PC-3 (cell line): ENCODE results near the gene ERBB4. TPM values are rescaled to one million over a fixed set of nuclear protein-coding genes. Genes with fewer than 3 reads are reported as not detected.
"Not testable (repeated sequence)": the region's sequence is repeated elsewhere in the genome, so short reads cannot be mapped to it uniquely, and the experiment has no call there.

ENCODE experiments used
- ATAC-seq: fragments of 200-7000 bp; cut with Tn5 transposase; 2 replicates; pipeline ENCODE4 v1.9.1; 2020; ENCODE audit warnings: mild to moderate bottlenecking, moderate library complexity
- BruUV-seq: library from RNA; stranded (reverse); fragments of 400-500 nt; replicated peaks from 2 replicates; lab custom pipeline; 2021; lab: Mats Ljungman, UMichigan
- CTCF ChIA-PET: fragments of 300-600 bp; sonication (Branson Sonifier 250); formaldehyde crosslinking; loops from one replicate; lab custom pipeline; 2022; ENCODE audit warnings: antibody characterized with exemption; lab: Charles Lee
- POLR2A ChIA-PET: fragments of 300-600 bp; sonication (Branson Sonifier 250); formaldehyde crosslinking; loops from one replicate; lab custom pipeline; 2022; ENCODE audit warnings: antibody characterized with exemption; ENCODE audit not compliant: unreplicated experiment; lab: Charles Lee
- DNase-seq: peaks from one replicate; pipeline ENCODE4 v3.0.0-alpha.2; 2015
- H2AFZ ChIP-seq: fragments of 300-600 bp; sonication (generic); 2 replicates; pipeline ENCODE4 v1.6.0; 2016; ENCODE audit warnings: antibody characterized with exemption, low read length
- H3F3A ChIP-seq: fragments of 300-600 bp; sonication (generic); one replicate; pipeline ENCODE4 v1.6.0; 2017; ENCODE audit warnings: antibody characterized with exemption, low read length, control low read depth, mild to moderate bottlenecking; ENCODE audit not compliant: unreplicated experiment
- H3K27ac ChIP-seq: fragments of 300-600 bp; sonication (generic); 2 replicates; pipeline ENCODE4 v1.5.1; 2016; ENCODE audit warnings: mild to moderate bottlenecking, low read length
- H3K27me3 ChIP-seq: fragments of 300-600 bp; sonication (generic); 2 replicates; pipeline ENCODE4 v1.6.1; 2016; ENCODE audit warnings: low read length, mixed read lengths
- H3K36me3 ChIP-seq: fragments of 300-600 bp; sonication (generic); 2 replicates; pipeline ENCODE4 v1.6.1; 2016; ENCODE audit warnings: low read depth, mixed run types, low read length, mixed read lengths
- H3K4me1 ChIP-seq: fragments of 300-600 bp; sonication (generic); 2 replicates; pipeline ENCODE4 v1.5.1; 2016; ENCODE audit warnings: low read length; ENCODE audit not compliant: insufficient read depth
- H3K4me2 ChIP-seq: fragments of 300-600 bp; sonication (generic); 2 replicates; pipeline ENCODE4 v1.6.0; 2016; ENCODE audit warnings: low read length
- H3K4me3 ChIP-seq: fragments of 300-600 bp; sonication (generic); 2 replicates; pipeline ENCODE4 v1.5.1; 2016; ENCODE audit warnings: mild to moderate bottlenecking, low read length, mixed read lengths
- H3K79me2 ChIP-seq: fragments of 300-600 bp; sonication (generic); 2 replicates; pipeline ENCODE4 v1.6.1; 2017; ENCODE audit warnings: low read length, mixed read lengths
- H3K9ac ChIP-seq: fragments of 300-600 bp; sonication (generic); 2 replicates; pipeline ENCODE4 v1.6.0; 2016; ENCODE audit warnings: mild to moderate bottlenecking, low read length
- H3K9me2 ChIP-seq: fragments of 300-600 bp; sonication (generic); replicated peaks from 2 replicates; pipeline ENCODE4 v1.6.1; 2016; ENCODE audit warnings: mixed run types, low read length, mixed read lengths
- H3K9me3 ChIP-seq: fragments of 300-600 bp; sonication (generic); 2 replicates; pipeline ENCODE4 v1.6.1; 2016; ENCODE audit warnings: low read length, mixed read lengths
- H4K20me1 ChIP-seq: fragments of 300-600 bp; sonication (generic); 2 replicates; pipeline ENCODE4 v1.6.1; 2016; ENCODE audit warnings: low read length, mixed read lengths
- EZH2 ChIP-seq: fragments of 300-600 bp; sonication (generic); IDR thresholded peaks from one replicate; pipeline ENCODE4 v1.6.1; 2017; ENCODE audit warnings: antibody characterized with exemption, mild to moderate bottlenecking, low read length; ENCODE audit not compliant: unreplicated experiment
- EZH2phosphoT487 ChIP-seq: fragments of 300-600 bp; sonication (generic); IDR thresholded peaks from 2 replicates; pipeline ENCODE4 v1.6.1; 2018; ENCODE audit warnings: mild to moderate bottlenecking, antibody characterized with exemption, low read length, borderline replicate concordance
- intact Hi-C: fragments of 100-400 bp; cut with micrococcal nuclease; formaldehyde crosslinking; loops from 2 replicates; pipeline ENCODE4 v1.9.0; 2023
- total RNA-seq: library from RNA; depleted of rRNA; stranded (reverse); fragments of >200 nt; gene quantifications from 2 replicates; pipeline ENCODE4 v1.2.3, GENCODE V29; 2014
- TF ChIP-seq, protein P1 (sequence below): fragments of 300-600 bp; sonication (generic); conservative IDR thresholded peaks from 2 replicates; pipeline ENCODE4 v1.5.1; 2017; ENCODE audit warnings: antibody characterized with exemption, low read depth, mild to moderate bottlenecking, low read length

The ERBB4 gene
- total RNA-seq, 1 experiment from 2014 or later: under 0.01 TPM

DNA sequence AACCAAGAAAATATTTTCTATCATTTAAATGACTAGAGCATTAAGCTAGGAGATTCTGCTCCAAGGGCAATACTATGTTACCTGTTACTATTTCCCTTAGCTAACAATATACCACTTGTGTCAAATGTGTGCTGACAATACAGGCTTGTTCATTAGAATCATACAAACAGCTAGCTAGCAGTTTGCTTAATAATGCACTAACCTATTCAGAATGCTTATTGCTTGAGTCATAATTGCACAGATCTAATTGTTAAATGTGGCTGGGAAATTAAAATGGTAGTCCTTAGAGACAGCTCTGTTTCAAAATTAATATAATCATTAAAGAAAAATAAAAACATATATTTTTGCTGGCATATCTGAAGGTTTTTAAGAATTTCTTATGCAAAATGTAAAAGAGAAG is 344.2 kb downstream of the ERBB4 start:
- Histone ChIP-seq H3K36me3 (no peaks in the 10 kb centered on the region), H3K9me2 (no peaks in the 10 kb centered on the region), H3K27me3 (no peaks in the 10 kb centered on the region), H3K79me2 (no peaks in the 10 kb centered on the region), H3K9ac (no peak overlapping the region), H3K4me1 (no peaks in the 10 kb centered on the region), H3K27ac (no peak overlapping the region), H3K9me3 (no peaks in the 10 kb centered on the region), H3F3A (no peaks in the 10 kb centered on the region), H2AFZ (no peak overlapping the region), H4K20me1 (no peaks in the 10 kb centered on the region), H3K4me2 (no peak overlapping the region), H3K4me3 (no peak overlapping the region)
- DNase-seq (no peak), ATAC-seq (peak; percentile 27; the same call in 1 of the 2 replicates)
- ChIA-PET CTCF (interaction anchor here (1.1 kb wide), 1 partner anchor 17 kb away, joined by 3 read pairs; no protein-coding TSS in a partner anchor), POLR2A (no interaction called here)
- TF ChIP-seq EZH2 (no peak), EZH2phosphoT487 (no peak)
- TF ChIP-seq, protein P1, sequence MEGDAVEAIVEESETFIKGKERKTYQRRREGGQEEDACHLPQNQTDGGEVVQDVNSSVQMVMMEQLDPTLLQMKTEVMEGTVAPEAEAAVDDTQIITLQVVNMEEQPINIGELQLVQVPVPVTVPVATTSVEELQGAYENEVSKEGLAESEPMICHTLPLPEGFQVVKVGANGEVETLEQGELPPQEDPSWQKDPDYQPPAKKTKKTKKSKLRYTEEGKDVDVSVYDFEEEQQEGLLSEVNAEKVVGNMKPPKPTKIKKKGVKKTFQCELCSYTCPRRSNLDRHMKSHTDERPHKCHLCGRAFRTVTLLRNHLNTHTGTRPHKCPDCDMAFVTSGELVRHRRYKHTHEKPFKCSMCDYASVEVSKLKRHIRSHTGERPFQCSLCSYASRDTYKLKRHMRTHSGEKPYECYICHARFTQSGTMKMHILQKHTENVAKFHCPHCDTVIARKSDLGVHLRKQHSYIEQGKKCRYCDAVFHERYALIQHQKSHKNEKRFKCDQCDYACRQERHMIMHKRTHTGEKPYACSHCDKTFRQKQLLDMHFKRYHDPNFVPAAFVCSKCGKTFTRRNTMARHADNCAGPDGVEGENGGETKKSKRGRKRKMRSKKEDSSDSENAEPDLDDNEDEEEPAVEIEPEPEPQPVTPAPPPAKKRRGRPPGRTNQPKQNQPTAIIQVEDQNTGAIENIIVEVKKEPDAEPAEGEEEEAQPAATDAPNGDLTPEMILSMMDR: no peak
- no TSS peak for BruUV-seq
- intact Hi-C loops: no loop called here

GRCh38 chr2:212193803-212194202 is 344.8 kb downstream of the ERBB4 start:
- no TSS peak for BruUV-seq
- no peaks in the 10 kb centered on the region for H3K4me1 ChIP-seq
- no peaks in the 10 kb centered on the region for H4K20me1 ChIP-seq
- DNase-seq (no peak), ATAC-seq (no peak)
- POLR2A ChIA-PET: no interaction called here
- no peaks in the 10 kb centered on the region for H3K9me3 ChIP-seq
- CTCF ChIA-PET: interaction anchor here (1.1 kb wide), 1 partner anchor 16 kb away, joined by 3 read pairs; no protein-coding TSS in a partner anchor
- no peaks in the 10 kb centered on the region for H3K79me2 ChIP-seq
- H3K27ac ChIP-seq: no peak overlapping the region
- no peak overlapping the region for H3K9ac ChIP-seq
- H2AFZ ChIP-seq: no peak overlapping the region
- H3K9me2 ChIP-seq: no peaks in the 10 kb centered on the region
- intact Hi-C loops: no loop called here
- H3K4me2 ChIP-seq: no peak overlapping the region
- H3K27me3 ChIP-seq: no peaks in the 10 kb centered on the region
- no peak overlapping the region for H3K4me3 ChIP-seq
- no peaks in the 10 kb centered on the region for H3F3A ChIP-seq
- TF ChIP-seq EZH2 (no peak), EZH2phosphoT487 (no peak)
- TF ChIP-seq, protein P1: no peak
- no peaks in the 10 kb centered on the region for H3K36me3 ChIP-seq

GRCh38 chr2:212193056-212193455 is 345.5 kb downstream of the ERBB4 start:
- Histone ChIP-seq H3K4me3 (no peak overlapping the region), H3K27ac (no peak overlapping the region), H3K9me2 (no peaks in the 10 kb centered on the region), H3F3A (no peaks in the 10 kb centered on the region), H2AFZ (no peak overlapping the region), H3K27me3 (no peaks in the 10 kb centered on the region), H3K4me2 (no peak overlapping the region), H3K9ac (no peak overlapping the region), H4K20me1 (no peaks in the 10 kb centered on the region), H3K79me2 (no peaks in the 10 kb centered on the region), H3K4me1 (no peaks in the 10 kb centered on the region), H3K9me3 (no peaks in the 10 kb centered on the region), H3K36me3 (no peaks in the 10 kb centered on the region)
- ATAC-seq (no peak), DNase-seq (no peak)
- TF ChIP-seq, protein P1: no peak
- TF ChIP-seq EZH2phosphoT487 (no peak), EZH2 (no peak)
- POLR2A ChIA-PET: no interaction called here
- intact Hi-C loops: no loop called here
- CTCF ChIA-PET: no interaction called here
- no TSS peak for BruUV-seq

DNA sequence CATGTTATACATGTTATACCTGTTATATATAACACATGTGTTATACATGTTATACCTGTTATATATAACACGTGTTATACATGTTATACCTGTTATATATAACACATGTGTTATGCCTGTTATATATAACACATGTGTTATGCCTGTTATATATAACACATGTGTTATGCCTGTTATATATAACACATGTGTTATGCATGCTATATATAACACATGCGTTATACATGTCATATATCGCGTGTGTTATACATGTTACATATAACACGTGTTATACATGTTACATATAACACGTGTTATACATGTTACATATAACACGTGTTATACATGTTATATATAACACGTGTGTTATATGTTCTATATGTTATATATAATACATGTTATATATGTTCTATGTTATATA is 347.2 kb downstream of the ERBB4 start:
- H3K9ac ChIP-seq, CTCF ChIA-PET, POLR2A ChIA-PET, H3K4me3 ChIP-seq, H3K4me2 ChIP-seq, H3K79me2 ChIP-seq, ATAC-seq, H3K9me3 ChIP-seq, H3K27ac ChIP-seq, H3K36me3 ChIP-seq, intact Hi-C loops, H3K27me3 ChIP-seq, H3F3A ChIP-seq, H3K9me2 ChIP-seq, BruUV-seq, H2AFZ ChIP-seq, H4K20me1 ChIP-seq, H3K4me1 ChIP-seq, DNase-seq: not testable (repeated sequence)
